Activated T-cell treated with anti-CD3 and anti-CD28 coated beads, Interleukin-2, amount 50 U/mL, for 72 hours (primary cell): ENCODE results near the gene ANKS6. TPM values are rescaled to one million over a fixed set of nuclear protein-coding genes. Genes with fewer than 3 reads are reported as not detected.
A peak's percentile ranks its signal among the peaks of the same experiment; 100 is the strongest.

Experiments
- ATAC-seq, 2 donors: fragments of 150-1000 bp; cut with Tn5 transposase; replicated peaks in 1 of 2; 2 replicates each; pipeline ENCODE4 v1.10.0; 2021; ENCODE audit warnings: moderate library complexity in 2 of 2, mild to moderate bottlenecking in 1 of 2
- DNase-seq, 2 donors: peaks; one replicate each; pipeline ENCODE4 v3.0.0; 2021 to 2022; ENCODE audit warnings: mixed read lengths in 1 of 2
- H3K27ac Mint-ChIP-seq: one replicate; pipeline ENCODE4 v1.8.0; 2022; ENCODE audit warnings: mild to moderate bottlenecking, moderate library complexity, mixed read lengths
- H3K27me3 Mint-ChIP-seq: one replicate; pipeline ENCODE4 v1.8.0; 2022; ENCODE audit warnings: low read depth, mixed read lengths
- H3K36me3 Mint-ChIP-seq, 2 donors: one replicate each; pipeline ENCODE4 v1.8.0; 2022; ENCODE audit warnings: mixed read lengths in 2 of 2, mild to moderate bottlenecking in 1 of 2; ENCODE audit not compliant: insufficient read depth in 2 of 2
- H3K4me1 Mint-ChIP-seq: one replicate; pipeline ENCODE4 v1.8.0; 2022; ENCODE audit warnings: low read depth, mixed read lengths
- H3K4me3 Mint-ChIP-seq, 2 donors: one replicate each; pipeline ENCODE4 v1.8.0; 2022; ENCODE audit warnings: mild to moderate bottlenecking in 2 of 2, mixed read lengths in 2 of 2, moderate library complexity in 2 of 2
- H3K9me3 Mint-ChIP-seq, 2 donors: one replicate each; pipeline ENCODE4 v1.8.0; 2022; ENCODE audit warnings: mixed read lengths in 2 of 2
- total RNA-seq, 2 donors: library from RNA; stranded (reverse); gene quantifications; one replicate each; pipeline ENCODE4 v1.2.3, GENCODE V29; 2022

ANKS6 gene
- total RNA-seq, 2 donors from 2014 or later, result 14.9 to 25.0 TPM

DNA sequence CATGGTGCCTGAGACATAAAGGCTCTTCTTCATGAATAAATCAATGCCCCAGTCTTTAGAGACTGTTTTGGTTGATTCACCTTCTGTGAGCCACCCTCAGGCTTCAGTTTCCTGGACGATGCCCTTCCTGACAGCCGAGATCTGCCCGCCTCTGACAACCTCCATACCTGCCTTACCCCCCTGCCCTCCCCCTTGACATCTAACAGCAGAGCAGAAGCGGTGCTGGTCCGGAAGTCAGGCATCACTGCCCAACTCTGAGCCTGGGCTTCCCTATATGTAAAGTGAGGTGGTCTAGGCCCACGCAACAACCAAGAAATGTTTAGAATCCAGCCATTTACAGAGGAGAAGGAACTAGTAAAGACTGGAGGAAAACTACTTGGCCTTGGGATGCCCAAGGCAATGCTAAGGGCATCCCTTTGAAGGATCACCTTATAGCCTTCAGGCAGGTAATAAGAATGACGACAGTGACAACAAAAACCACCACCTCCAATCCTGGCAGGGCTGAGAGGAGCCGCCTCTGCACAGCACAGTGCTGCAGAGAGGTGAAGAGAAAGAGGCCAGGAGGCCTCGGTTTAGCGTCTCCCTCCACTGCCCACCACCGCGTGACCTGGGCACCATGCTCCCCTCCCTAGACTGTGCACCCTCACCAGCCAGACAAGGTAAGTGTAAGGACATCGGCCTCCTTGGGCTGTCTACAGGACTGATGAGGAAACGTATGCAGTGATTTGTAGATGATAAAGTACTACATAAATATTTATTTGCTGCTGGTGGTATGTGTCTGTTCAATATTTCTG, 52.3 kb downstream of the ANKS6 start:
- Mint-ChIP-seq H3K9me3 (peaks cover 0 to 2% of the 10 kb centered on the region in 2 donors), H3K27me3 (no peaks in the 10 kb centered on the region), H3K36me3 (peaks cover 3 to 7% of the 10 kb centered on the region in 2 donors), H3K27ac (no peak overlapping the region), H3K4me1 (peaks cover 5% of the 10 kb centered on the region), H3K4me3 (no peak overlapping the region)
- no peak for DNase-seq
- no peak for ATAC-seq

DNA sequence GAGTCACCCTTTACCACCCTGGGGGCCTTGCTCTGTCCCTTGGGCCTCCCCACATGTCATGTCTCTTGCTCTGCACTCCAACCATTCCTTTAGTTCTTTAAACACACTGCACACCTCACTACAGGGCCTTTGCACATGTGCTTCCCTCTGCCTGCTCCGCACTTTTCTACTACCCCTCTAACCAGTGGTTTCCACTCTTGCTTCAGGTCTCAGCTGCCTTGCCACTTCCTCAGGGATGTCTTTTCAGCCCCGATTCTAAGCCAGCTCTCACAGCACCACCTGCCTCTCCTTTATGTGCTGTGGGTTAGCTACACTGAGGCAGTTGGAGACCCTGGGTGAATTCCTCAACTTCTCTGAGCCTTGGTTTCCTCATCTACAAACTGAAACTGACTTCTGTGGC, 53.0 kb downstream of the ANKS6 start:
- Mint-ChIP-seq H3K4me1 (peaks cover 5% of the 10 kb centered on the region), H3K27me3 (no peaks in the 10 kb centered on the region), H3K4me3 (no peak overlapping the region), H3K9me3 (peaks cover 0 to 5% of the 10 kb centered on the region in 2 donors), H3K27ac (no peak overlapping the region), H3K36me3 (peaks cover 6 to 8% of the 10 kb centered on the region in 2 donors)
- ATAC-seq (no peak), DNase-seq (no peak)

DNA sequence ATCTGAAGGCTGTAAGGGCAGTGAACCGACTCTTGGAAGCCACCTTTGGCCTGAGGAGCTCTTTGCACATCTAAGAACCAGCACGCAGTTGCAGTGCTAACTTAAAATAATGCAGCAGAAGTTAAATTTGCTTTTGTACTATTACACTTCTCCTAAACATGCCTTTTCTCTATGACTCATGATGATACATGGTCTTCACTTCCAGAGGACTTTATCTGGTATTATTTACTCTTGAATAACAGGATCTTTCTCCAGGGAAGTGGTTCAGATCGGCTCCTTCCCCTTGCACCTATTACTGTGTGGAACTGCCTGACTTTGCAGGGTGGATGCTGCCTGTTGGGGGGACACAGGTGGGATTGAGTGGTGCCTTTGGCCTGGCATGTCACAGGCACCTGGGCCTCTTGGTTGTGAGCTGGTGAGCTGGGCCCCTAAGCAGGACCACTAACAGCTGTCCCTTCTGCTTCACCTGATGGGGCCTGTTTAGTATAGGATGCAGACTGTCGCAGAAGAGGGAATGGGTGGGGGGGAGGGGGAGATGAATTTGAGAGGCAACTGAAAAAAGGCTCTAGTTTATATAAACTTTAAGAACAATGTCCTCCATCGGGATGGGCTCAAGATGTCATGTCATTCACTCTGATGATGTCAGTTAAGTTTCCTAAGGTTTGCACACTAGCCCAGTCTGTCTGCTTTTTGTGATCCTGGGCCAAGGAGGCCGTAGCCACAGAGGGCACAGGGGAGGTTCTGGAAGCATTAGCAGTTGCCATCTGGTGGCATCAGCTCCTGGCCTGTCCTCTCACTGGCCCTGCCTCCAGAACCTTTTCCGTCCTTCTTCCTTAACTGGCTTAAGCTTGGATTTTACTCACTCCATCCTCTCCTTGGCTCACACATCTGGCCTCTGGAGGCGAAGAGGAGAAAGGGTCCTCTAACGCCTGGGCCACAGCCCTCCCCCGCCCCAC, 53.8 kb downstream of the ANKS6 start:
- no peaks in the 10 kb centered on the region for H3K4me1 Mint-ChIP-seq
- H3K36me3 Mint-ChIP-seq, result peaks cover 8 to 9% of the 10 kb centered on the region in 2 donors
- H3K27me3 Mint-ChIP-seq, result no peaks in the 10 kb centered on the region
- no peak for DNase-seq
- H3K9me3 Mint-ChIP-seq, result peaks cover 0 to 7% of the 10 kb centered on the region in 2 donors
- no peak for ATAC-seq
- no peak overlapping the region for H3K27ac Mint-ChIP-seq
- H3K4me3 Mint-ChIP-seq, result no peak overlapping the region

DNA sequence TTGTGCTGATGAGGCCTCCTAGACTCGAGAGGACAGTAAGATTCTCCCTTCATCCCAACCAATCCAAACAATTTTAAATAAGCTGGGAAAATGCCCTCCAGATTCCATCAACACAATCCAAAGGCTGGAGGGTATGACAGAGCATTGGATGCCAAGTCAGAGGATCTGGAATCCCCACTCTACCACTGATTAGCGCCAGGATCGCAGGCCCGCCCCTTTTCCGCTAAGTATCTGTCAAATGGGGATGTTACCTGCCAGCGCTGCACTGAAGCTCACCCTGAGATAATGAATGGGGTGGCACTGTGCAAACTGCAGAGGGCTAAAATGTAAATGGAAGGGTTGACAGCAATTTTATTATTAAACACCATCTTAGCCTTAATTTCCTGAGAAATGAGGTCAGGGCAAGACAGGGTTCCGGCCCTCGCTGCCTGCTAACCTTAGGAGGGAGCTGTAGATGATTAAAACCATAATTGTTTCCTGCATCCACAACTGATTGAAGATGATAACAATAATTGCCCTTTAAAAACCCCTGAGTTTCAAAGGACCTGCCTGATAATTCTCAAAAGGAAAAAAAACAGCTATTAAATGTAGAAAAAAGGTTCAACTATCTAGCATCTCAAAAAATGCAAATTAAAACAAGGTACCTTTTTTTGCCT, 56.0 kb downstream of the ANKS6 start:
- Mint-ChIP-seq H3K4me1 (no peaks in the 10 kb centered on the region), H3K9me3 (peaks cover 0 to 7% of the 10 kb centered on the region in 2 donors), H3K27ac (no peak overlapping the region), H3K4me3 (no peak overlapping the region), H3K27me3 (no peaks in the 10 kb centered on the region), H3K36me3 (peaks cover 9 to 14% of the 10 kb centered on the region in 2 donors)
- ATAC-seq (no peak), DNase-seq (no peak)

DNA sequence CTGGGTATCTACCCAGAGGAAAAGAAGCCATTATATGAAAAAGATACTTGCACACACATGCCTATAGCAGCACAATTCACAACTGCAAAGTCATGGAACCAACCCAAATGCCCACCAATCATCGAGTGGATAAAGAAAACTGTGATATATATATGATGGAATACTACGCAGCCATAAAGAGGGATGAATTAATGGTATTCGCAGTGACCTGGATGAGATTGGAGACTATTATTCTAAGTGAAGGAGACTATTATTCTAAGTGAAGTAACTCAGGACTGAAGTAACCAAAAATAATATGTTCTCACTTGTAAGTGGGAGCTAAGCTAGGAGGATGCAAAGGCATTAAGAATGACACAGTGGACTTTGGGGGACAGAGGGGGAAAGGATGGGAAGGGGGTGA, 57.6 kb downstream of the ANKS6 start:
- ATAC-seq, result no peak
- Mint-ChIP-seq H3K27ac (no peak overlapping the region), H3K4me1 (no peaks in the 10 kb centered on the region), H3K4me3 (no peak overlapping the region), H3K9me3 (peaks cover 0 to 7% of the 10 kb centered on the region in 2 donors), H3K36me3 (peaks cover 9 to 12% of the 10 kb centered on the region in 2 donors), H3K27me3 (no peaks in the 10 kb centered on the region)
- no peak for DNase-seq

GRCh38 chr9:98736226-98736625, 60.1 kb downstream of the ANKS6 start:
- H3K9me3 Mint-ChIP-seq, result peaks cover 0 to 7% of the 10 kb centered on the region in 2 donors
- no peaks in the 10 kb centered on the region for H3K27me3 Mint-ChIP-seq
- no peak overlapping the region for H3K4me3 Mint-ChIP-seq
- H3K4me1 Mint-ChIP-seq, result no peaks in the 10 kb centered on the region
- DNase-seq (no peak), ATAC-seq (no peak)
- H3K36me3 Mint-ChIP-seq, result peaks cover 7 to 9% of the 10 kb centered on the region in 2 donors
- H3K27ac Mint-ChIP-seq, result no peak overlapping the region

- no peaks in the 10 kb centered on the region for H3K9me3 Mint-ChIP-seq
- ATAC-seq (no peak), DNase-seq (no peak)
- H3K4me3 Mint-ChIP-seq, result no peak overlapping the region
- peaks cover 0 to 6% of the 10 kb centered on the region in 2 donors for H3K36me3 Mint-ChIP-seq
- H3K4me1 Mint-ChIP-seq, result no peaks in the 10 kb centered on the region
- peaks cover 6% of the 10 kb centered on the region for H3K27me3 Mint-ChIP-seq
- H3K27ac Mint-ChIP-seq, result no peak overlapping the region
Measured at GRCh38 chr9:98732801-98733200, 63.6 kb downstream of the ANKS6 start.

DNA sequence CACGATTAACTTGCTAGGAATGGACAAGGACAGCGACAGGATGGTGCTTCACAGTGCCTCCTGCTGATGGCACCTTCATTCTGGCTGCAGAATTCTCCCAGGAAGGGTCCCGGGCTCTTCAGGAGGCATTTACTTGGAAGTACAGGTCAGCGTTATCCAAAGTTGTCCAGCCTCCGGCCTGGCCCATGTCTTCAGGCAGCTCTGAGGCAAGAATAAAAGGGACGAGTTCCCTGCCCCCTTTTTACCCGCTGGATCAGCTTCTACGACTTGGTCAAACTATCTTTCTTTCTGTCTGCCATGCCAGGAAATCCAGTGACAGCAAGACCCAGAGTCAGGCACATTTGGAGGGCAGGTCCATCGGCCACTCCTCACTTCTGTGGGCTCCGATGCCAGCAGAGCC, 64.3 kb downstream of the ANKS6 start:
- Mint-ChIP-seq H3K27me3 (peaks cover 7% of the 10 kb centered on the region), H3K4me3 (no peak overlapping the region), H3K27ac (no peak overlapping the region), H3K36me3 (peaks cover 0 to 3% of the 10 kb centered on the region in 2 donors), H3K9me3 (no peaks in the 10 kb centered on the region), H3K4me1 (no peaks in the 10 kb centered on the region)
- DNase-seq (no peak), ATAC-seq (no peak)

GRCh38 chr9:98730871-98731270, 65.5 kb downstream of the ANKS6 start:
- peak in 1 of 2 donors; percentile 57 for ATAC-seq
- no peak for DNase-seq
- Mint-ChIP-seq H3K4me3 (no peak overlapping the region), H3K27me3 (peaks cover 15% of the 10 kb centered on the region), H3K4me1 (no peaks in the 10 kb centered on the region), H3K36me3 (no peaks in the 10 kb centered on the region), H3K9me3 (no peaks in the 10 kb centered on the region), H3K27ac (no peak overlapping the region)

GRCh38 chr9:98728500-98728899, 67.9 kb downstream of the ANKS6 start:
- Mint-ChIP-seq H3K27me3 (peaks cover 26% of the 10 kb centered on the region), H3K9me3 (peaks cover 2% of the 10 kb centered on the region in 2 donors), H3K27ac (no peak overlapping the region), H3K4me1 (no peaks in the 10 kb centered on the region), H3K36me3 (peaks cover 2% of the 10 kb centered on the region in 2 donors), H3K4me3 (no peak overlapping the region)
- ATAC-seq (no peak), DNase-seq (no peak)

GRCh38 chr9:98727428-98727827, 68.9 kb downstream of the ANKS6 start:
- Mint-ChIP-seq H3K36me3 (peaks cover 2% of the 10 kb centered on the region in 2 donors), H3K27ac (no peak overlapping the region), H3K4me3 (no peak overlapping the region), H3K9me3 (peaks cover 2% of the 10 kb centered on the region in 2 donors), H3K4me1 (no peaks in the 10 kb centered on the region), H3K27me3 (peaks cover 37% of the 10 kb centered on the region)
- ATAC-seq (no peak), DNase-seq (no peak)

GRCh38 chr9:98726735-98727134, 69.6 kb downstream of the ANKS6 start:
- no peak overlapping the region for H3K4me3 Mint-ChIP-seq
- H3K27ac Mint-ChIP-seq, result no peak overlapping the region
- H3K27me3 Mint-ChIP-seq, result peaks cover 43% of the 10 kb centered on the region
- H3K4me1 Mint-ChIP-seq, result no peaks in the 10 kb centered on the region
- peaks cover 2% of the 10 kb centered on the region in 2 donors for H3K36me3 Mint-ChIP-seq
- DNase-seq (no peak), ATAC-seq (no peak)
- H3K9me3 Mint-ChIP-seq, result peaks cover 2% of the 10 kb centered on the region in 2 donors
